NCI-H446 treated with DMSO at 0.1 percent for 48 hours (cell line): Measurements from ENCODE around the gene CRIP2.

Experiments
- DNase-seq: peaks from one replicate; lab custom pipeline; 2025; lab: John Stamatoyannopoulos, UW

Gene CRIP2

DNA sequence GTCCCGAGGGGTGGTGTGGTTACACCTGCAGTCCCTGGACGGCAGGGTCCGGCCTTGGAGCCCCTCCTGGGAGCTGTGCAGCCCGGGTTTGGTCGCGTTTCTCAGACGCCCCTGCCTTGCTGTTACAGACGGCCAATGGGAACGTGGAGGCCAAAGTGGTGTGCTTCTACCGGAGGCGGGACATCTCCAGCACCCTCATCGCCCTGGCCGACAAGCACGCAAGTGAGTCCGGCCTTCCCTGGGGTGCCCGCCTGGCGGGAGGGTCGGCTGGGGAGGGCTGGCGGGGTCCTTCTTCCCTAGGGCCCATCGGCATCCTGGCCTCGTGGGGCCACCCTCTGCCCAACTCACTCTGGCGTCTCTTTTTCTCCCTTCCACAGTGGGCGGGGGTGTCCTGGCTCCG, 29.3 kb upstream of the CRIP2 start:
- no peak for DNase-seq

DNA sequence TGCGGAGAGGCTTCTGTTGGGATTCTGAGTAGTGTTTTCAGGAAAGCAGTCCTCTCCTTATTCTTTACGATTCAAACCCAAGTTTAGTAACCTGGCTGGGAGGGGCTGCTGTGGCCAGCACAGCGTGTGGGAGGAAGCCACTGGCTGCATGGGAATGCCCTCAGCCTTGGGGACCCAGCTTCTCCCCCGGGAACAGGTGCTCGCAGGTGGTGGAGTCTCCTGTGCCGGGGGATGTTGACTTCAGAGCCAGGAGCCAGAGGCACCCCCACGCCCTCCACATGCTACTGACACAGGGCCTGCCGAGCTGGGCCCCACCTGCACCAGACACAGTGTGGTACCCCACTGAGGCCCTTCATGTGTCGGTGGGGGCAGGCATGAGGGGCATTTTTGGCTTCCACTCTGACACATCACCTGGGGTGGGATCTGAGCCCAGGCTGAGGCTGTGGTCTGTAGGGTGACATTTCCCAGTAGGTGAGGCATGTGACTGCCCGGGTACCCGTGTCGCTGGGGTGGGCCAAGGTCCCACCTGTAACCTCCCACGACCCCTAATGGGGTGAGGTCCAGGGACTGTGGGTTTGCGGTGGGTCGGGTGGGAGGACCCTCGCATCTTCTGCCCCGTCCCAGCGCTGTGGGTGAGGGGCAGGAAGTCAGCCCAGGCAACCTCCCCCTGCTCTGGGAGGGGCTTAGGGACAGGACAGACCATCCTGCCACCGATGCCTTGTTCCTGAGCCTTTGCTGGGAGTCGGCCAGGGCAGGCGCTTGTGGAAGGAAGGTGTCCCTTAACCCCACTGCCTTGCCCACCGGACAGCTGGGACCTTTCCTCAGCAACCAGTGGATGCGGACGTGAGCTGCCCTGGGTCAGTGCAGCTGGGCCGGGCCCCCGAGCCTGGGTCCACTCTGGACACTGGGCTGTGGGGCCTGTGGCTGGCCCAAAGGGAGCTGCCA, 28.4 kb upstream of the CRIP2 start:
- DNase-seq = no peak

DNA sequence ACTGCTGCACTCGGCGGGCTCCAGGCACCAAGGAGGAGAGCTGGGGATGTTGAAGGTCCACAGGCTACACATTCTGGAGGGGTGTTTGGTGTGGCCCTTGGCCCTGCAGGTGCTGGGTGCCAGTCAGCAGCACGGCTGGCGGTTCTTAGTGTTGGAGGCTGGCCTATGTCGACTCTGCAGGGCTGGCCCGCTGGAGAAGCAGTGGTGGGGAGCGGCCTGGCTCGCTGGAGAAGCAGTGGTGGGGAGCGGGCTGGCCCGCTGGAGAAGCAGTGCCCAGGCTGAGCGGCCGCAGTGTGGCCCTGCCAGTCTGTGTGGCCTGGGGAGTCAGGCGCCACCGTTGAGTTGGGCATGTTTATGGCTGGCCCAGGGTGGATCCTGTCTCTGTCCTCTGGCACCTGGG, 27.6 kb upstream of the CRIP2 start:
- no peak for DNase-seq

DNA sequence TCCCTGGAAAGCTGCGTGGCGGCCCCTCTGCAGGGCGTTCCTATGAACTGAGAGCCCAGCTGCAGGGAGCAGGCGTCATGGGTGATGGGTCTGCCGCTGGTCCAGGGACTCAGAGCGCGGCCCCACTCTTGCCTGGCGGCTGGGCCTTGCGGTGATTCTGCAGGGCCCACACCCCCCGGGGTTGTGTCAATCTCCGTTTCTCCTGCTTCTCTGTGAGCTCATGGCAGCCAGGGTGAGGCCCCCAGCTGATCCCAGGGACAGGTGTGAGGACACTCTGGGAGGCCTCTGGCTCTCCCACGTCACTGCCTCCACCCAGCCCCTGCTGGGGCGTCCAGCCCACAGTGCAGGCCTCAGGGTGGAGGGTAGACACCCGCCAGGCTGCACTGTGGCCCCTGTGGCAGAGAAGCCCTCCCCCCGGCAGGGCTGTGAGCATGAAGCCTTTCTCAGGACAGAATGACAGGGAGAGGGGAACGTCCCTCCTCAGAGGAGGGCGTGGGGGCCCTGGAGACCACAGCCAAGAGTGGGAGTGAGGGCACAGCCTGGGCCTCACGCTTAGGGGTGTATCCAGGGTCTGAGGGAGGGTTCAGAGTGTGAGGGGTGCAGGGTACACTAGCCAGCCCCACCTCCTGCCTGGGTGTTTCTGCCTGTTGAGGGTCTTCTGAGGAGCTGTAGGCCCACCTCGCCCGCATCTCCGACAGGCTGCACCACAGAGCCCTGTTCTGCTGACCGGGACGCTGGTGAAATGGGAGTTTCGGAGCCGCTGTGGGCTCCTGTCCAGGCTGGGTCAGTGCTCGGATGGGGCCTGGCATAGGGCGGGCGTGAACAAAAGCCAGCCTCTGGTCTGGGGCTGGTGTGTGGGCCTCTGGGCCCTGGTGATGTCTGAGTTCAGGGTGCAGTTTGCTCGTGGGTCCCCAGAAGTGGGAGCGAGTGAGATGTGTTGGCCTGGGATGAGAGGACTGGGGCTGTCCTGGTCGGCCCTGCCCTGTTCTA, 26.7 kb upstream of the CRIP2 start:
- no peak for DNase-seq

DNA sequence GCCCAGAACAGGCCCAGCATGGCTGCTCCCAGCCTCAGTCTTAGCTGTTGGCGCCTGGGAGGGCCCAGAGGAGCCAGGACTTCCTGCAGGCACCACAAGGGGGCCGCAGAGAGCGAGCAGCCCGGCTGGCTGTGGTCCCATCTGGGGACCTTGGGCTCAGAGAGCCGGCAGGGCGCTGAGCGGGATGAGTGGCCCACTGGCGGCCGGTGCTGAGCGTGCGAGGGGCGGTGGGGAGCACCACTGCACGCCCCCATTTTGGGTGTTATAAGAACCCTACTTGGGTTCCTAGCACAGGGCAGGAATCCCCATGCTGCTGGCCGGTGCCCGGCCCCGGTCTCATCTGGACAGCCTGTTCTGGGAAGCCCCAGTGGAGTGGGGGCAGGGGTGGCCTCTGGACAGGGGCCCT, 25.9 kb upstream of the CRIP2 start:
- no peak for DNase-seq

DNA sequence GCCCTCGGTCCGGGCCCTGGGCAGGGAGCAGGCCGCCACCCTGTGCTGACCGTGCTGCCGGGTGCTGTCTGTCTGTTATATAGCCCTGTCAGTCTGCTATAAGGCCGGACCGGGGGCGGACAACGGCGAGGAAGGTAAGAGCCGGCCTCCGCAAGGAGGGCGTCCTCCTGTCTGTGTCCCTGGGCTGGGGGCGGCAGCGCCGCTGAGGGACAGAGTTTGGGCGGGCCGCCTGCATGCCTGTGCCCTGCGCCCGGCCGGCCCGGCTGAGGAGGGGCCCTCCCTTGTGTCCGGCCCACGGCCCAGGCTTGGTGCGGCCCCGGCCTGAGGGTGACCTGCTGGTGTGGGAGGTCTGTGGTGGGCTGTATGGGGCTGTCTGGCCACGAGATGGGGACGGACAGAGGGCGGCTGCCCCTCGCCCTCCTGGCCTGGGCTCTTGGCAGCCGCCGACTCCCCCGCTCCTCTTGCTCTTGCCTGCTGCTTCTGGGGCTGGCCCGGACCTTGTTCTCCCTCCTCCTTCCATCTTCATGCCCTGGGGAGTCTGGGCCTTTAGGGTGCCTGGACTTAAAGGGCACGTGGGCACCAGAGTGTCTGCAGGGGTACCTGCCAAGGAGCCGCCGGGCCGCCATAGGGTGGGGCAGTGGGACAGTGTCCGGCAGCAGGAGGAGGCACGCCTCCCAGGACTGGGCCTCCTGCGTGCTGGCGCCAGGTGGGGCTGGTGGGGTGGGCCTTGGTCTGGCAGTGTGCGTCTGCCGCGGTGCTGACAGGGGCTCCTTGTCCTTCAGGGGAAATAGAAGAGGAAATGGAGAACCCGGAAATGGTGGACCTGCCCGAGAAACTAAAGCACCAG, 25.1 kb upstream of the CRIP2 start:
- DNase-seq = no peak

DNA sequence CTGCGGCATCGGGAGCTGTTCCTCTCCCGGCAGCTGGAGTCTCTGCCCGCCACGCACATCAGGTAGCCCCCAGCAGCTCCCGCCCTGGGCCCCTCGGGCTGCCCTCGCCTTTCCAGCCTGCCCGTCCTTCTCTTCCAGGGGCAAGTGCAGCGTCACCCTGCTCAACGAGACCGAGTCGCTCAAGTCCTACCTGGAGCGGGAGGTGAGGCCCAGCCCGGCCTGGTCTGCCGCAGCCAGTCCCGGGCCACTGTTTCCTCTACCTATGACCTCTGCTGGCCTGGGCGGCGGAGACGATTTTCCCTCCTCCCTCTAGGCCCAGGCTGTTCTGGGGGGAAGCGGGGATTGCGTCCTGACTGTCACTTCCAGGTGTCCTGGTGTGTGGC, 24.5 kb upstream of the CRIP2 start:
- DNase-seq = no peak

DNA sequence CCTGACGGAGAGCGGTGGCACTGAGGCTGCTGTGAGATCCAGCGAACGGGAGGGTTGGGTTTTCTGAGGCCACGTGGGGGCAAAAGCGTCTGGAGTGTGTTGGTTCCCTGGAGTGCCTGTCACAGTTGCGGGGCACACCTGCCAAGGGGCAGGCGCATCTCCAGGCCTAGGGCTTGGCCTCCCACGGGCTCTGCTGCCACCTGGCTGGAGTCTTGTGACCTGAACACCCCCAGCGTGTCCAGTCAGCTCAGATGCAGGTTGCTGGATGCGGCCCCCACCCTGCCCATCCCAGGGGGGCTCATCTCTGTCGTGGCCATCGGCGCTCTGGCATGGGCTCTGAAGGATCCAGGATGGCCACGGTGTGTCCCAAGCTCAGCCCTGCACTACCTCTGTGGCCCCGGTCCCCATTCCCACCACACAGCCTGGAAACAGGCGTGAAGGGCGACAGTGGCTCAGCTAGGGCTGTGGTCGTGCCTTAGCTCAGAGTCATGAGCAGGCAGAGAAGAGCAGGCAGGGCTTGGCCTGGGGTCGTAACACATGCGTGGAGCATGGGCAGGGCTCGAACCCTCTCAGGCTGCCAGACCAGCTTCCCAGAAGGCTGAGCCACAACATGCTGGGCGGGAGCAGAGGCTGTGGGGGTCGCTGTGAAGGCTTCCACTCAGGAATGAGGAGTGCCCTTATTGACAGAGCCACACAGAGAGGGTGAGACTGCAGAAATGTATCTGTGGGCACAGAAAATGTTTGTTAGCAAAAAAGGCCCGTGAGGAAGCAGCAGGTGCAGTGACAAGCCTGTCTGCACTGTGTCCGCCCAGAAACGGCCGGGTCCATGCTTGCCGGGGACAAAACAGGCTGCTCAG, 23.5 kb upstream of the CRIP2 start:
- no peak for DNase-seq

DNA sequence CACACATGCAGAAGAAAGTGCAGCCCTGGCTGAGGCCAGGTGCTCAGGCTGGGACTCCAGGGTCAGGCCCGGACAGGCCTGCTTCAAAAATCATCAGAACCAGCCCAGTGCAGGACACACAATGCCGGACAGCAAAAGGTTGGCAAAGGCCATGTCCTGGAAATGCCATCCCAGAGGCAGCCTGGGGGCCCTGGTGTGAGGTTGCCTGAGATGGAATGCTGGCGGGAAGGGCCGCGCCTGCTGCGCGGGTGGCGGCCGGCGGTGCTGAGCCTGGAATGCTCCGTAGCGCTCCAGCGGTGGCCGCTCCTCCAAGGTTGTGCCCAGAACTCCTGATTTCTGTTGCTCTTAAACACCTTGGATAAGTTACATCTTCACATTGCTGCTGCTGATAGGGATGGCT, 21.7 kb upstream of the CRIP2 start:
- no peak for DNase-seq

DNA sequence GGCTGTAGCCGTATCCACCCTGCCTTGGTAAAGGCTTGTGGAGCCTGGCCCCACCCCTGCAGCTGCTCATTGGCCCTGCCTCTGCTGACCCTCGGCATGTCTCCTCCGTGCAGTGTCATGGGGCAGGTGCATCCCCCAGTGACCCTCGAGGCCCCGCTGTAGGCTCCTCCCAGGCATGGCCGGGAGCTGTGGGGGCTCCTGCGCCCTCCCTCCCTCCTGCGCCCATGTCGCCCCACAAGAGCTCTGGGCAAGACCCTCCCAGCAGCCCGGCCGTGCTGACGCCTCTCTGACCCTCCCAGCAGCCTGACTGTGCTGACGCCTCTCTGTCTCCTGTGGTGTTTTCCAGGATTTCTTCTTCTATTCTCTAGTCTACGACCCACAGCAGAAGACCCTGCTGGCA, 20.8 kb upstream of the CRIP2 start:
- DNase-seq = no peak

DNA sequence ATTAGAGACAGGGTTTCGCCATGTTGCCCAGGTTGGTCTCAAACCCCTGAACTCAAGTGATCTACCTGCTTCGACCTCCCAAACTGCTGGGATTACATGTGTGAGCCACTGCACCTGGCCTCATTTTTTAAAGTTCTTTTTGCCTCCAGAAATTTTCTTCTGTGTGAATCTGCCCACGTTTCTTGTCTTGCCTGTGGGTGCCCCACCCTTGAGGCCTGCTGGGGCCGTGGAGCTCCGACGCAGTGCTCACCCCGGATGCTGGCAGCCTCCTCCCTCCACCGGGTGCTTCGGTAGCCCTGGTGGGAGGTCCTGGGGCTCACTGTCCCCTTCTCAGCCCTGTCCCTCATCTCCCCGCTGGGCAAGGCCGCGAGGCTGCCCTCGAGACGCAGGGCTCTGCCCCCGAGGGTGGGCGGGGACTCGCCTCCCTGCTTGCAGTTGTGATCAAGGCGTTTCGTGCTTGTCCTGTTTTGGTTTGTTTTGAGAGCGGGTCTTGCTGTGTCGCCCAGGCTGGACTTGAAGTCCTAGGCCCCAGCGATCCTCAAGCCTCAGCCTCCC, 19.5 kb upstream of the CRIP2 start:
- no peak for DNase-seq

DNA sequence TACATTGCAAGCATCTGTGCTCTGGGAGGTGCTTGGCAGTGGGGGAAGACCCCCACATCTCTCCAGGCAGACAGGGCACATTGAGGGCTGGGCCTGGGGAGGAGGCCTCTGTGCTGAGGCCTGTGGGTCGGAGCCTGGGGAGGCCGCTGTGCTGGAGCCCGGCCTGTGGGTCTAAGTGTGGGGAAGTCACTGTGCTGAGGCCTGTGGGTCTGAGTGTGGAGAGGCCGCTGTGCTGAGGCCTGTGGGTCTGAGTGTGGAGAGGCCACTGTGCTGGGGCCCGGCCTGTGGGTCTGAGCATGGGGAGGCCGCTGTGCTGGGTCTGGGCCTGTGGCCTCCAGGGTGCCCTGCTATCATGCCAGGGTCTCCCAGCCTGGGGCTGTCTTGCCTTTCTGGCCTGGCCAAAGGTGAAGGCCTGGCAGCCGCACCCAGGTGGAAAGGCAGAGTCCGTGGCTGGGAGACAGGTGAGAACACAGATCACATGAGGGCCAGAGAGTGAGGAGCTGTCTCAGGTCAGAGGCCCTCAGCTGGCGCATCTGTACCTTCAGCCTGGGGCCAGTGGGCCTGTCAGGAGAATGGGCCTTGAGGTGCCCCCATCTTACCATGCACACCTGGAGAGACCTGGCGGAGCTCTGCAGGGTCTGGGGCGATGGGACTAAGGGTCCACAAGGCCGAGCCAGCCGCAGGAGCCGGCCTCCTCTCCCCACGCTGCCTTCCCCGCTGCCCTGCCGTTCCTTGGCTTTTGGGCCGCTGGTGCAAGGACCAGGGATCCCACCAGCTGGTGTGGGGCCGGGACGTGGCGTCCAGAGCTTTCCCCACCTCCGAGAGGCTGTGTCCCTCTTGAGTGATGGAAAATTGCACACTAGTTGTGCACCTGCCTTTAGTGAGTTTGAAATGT, 18.6 kb upstream of the CRIP2 start:
- DNase-seq = no peak

DNA sequence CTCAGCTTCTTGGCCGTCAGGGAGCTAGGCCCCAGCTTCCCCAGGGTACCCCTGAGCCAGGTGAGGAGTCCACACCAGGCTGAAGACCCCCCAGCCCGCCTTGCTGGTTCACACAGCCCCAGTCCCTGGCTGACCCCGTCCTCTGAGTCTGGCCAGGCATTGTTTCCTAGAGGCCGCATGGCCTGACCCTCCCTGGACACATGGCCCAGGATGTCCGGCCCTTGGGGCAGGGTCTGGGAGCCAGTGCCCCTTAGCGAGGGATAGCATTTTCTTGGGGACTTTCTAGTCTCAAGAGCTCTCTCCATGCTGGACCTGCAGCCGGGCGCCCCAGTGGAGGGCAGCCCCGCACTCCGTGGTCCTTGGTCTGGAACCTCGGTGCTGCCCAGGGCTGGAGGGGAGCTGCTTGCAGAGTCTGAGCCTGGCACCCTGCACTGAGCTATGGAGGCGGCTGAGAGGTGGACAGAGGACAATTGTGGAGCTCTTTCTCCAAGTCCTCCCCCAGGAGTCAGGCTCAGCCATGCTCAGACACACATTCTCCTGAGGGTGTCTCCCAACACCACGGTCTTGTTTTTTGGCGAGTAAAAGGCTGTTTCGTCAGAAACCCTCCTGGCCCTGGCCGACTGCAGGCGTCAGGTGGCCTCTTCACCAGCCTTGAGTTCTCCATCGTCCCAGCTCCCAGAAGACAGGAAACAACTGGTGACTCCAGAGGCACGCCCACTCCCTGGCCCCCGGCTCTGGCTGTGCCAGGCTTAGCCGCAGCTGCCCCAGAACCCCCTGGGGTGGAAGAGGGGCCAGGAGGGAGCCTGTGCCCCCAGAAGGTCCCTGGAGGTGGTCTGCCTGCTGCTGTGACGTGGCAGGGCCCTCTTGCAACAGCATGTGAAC, 17.6 kb upstream of the CRIP2 start:
- DNase-seq = no peak

DNA sequence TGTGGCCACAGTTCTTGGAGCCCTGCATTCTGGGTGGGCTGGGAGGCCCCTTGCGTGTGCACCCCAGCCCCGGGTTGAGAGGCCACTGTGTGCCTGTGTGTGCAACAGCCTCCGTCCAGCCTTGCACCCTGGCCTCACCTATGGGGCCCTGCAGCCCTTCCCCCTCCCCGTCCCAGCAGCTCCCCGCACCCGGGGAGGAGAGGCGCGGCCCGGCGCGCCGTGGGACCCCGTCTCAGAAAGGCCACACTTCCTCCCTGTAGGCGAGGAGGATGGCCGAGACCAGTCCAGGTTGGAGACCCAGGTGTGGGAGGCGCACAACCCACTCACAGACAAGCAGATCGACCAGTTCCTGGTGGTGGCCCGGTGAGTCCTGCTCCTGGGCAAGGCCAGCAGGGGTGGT, 16.6 kb upstream of the CRIP2 start:
- no peak for DNase-seq

DNA sequence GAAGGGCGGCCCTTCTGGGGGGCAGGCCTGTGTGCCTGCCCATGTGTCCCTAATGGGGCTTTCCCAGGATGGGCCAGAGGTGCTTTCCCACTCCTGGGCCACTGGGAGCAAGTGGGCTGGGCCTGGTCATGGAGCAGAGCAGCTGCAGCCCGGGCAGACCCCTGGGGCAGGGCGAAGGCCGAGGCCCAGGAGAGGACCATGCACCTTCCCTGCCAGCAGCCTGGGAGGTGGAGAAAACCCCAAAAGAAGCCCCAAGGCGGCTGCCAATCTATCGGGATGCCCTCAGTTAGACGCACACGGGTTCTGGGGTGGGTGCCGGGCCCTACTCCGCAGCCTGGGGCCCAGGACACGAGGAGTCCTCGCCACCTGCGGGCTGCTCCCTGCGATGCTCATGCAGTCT, 16.1 kb upstream of the CRIP2 start:
- no peak for DNase-seq

DNA sequence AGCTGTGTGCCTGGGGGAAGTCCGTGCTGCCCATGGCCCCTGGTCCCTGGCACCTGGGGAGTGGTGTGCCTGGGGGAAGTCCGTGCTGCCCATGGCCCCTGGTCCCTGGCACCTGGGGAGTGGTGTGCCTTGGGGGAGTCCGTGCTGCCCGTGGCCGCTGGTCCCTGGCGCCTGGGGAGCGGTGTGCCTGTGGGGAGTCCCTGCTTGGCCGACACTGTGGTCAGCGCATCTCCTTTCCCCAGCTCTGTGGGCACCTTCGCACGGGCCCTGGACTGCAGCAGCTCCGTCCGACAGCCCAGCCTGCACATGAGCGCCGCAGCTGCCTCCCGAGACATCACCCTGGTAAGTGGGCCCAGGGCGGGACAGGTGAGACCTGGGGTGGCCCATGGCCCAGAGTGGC, 14.5 kb upstream of the CRIP2 start:
- DNase-seq = no peak

DNA sequence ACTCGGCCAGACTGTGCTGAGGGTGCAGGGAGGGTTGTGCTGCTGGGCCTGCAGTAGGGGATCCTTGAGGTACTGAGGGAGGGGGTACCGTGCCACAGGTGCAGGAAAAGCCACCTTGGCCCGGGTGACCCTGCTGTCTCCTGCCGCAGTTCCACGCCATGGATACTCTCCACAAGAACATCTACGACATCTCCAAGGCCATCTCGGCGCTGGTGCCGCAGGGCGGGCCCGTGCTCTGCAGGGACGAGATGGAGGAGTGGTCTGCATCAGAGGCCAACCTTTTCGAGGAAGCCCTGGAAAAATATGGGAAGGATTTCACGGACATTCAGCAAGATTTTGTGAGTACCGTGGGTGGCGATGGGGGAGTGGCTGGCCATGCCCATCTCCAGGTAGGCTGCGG, 14.0 kb upstream of the CRIP2 start:
- no peak for DNase-seq

DNA sequence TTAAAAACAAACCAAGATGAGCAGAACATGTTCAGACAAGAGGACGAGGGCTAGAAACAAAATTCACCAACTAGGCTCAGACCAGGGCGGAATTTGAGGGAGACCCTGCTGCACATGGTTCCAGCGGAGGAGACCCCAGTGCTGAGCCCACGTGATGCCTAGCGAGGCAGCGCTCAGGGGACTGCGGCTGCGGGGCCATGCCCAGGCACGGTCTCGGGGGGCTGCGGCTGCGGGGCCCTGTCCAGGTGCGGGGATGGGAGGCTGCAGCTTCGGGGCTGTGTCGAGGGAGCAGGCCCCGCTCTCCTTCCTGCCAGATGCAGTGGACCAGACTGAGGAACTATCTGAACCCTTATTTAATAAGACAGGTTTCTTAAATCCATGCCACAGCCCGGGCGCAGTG, 12.7 kb upstream of the CRIP2 start:
- no peak for DNase-seq

DNA sequence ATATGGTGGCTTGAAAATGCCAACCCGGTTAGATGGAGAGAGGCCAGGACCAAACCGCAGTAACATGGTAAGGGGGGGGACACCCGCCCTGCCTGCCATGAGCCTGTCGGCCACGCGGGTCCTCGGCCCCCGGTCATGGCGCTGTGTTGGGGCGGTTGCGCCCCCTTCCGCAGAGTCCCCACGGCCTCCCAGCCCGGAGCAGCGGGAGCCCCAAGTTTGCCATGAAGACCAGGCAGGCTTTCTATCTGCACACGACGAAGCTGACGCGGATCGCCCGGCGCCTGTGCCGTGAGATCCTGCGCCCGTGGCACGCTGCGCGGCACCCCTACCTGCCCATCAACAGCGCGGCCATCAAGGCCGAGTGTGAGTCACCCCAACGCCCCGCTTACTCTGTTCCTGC, 10.1 kb upstream of the CRIP2 start:
- DNase-seq = no peak
